WI38 (cell line): ENCODE measurements around the gene CBX2.

Experiments used
- H3K4me3 ChIP-seq: 2 replicates; pipeline ENCODE4 v1.5.1; 2011; ENCODE audit warnings: low read depth, mild to moderate bottlenecking, control low read depth, low read length
- TF ChIP-seq, protein P1 (sequence below): IDR thresholded peaks from 2 replicates; pipeline ENCODE4 v1.5.1; 2012; ENCODE audit warnings: low read depth, mild to moderate bottlenecking, control low read depth, low read length

CBX2 gene

DNA sequence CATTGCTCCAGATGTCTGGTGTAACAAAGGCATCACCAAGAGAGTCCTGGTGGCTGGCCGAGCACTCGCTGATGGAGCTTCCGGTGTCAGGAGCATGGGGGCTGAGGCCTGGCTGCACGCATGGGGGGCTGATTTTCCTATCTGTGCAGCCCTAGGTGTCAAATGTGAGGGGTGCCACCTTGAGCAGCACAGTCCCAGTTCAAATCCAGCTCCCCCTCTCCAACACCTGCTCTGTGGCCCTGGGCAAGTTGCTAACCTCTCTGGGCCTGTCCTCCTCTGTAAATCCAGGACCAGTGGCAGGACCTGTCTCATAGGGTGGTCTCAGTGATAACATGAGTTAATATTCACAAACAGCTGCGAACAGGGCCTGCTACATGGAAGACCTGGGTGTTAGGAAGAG is 34.3 kb upstream of the CBX2 start:
- TF ChIP-seq, protein P1, sequence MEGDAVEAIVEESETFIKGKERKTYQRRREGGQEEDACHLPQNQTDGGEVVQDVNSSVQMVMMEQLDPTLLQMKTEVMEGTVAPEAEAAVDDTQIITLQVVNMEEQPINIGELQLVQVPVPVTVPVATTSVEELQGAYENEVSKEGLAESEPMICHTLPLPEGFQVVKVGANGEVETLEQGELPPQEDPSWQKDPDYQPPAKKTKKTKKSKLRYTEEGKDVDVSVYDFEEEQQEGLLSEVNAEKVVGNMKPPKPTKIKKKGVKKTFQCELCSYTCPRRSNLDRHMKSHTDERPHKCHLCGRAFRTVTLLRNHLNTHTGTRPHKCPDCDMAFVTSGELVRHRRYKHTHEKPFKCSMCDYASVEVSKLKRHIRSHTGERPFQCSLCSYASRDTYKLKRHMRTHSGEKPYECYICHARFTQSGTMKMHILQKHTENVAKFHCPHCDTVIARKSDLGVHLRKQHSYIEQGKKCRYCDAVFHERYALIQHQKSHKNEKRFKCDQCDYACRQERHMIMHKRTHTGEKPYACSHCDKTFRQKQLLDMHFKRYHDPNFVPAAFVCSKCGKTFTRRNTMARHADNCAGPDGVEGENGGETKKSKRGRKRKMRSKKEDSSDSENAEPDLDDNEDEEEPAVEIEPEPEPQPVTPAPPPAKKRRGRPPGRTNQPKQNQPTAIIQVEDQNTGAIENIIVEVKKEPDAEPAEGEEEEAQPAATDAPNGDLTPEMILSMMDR = no peak
- H3K4me3 ChIP-seq = no peak overlapping the region

DNA sequence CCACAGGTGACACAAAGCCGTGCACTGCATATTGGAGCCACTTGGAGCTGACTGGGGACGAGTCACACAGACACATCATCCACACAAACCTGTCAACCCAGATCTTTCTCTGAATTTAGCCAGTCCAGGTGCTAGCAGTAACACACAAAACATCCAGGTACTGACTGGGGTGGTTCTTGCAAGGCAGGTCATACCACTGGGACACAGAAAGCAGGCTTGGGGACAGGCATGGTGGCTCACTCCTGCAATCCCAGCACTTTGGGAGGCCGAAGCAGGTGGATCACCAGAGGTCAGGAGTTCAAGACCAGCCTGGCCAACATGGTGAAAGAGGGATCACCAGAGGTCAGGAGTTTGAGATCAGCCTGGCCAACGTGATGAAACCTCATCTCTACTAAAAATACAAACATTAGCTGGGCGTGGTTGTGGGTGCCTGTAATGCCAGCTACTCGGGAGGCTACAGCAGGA is 32.3 kb upstream of the CBX2 start:
- H3K4me3 ChIP-seq = no peak overlapping the region

GRCh38 chr17:79746889-79747507 is 30.9 kb upstream of the CBX2 start:
- H3K4me3 ChIP-seq = no peak overlapping the region
- TF ChIP-seq, protein P1 = no peak

More for the DNA sequence above, 32.3 kb upstream of the CBX2 start:
- TF ChIP-seq, protein P1 = no peak

- H3K4me3 ChIP-seq = no peak overlapping the region
- TF ChIP-seq, protein P1 = no peak
Observed at GRCh38 chr17:79747508-79748294, 30.2 kb upstream of the CBX2 start.

DNA sequence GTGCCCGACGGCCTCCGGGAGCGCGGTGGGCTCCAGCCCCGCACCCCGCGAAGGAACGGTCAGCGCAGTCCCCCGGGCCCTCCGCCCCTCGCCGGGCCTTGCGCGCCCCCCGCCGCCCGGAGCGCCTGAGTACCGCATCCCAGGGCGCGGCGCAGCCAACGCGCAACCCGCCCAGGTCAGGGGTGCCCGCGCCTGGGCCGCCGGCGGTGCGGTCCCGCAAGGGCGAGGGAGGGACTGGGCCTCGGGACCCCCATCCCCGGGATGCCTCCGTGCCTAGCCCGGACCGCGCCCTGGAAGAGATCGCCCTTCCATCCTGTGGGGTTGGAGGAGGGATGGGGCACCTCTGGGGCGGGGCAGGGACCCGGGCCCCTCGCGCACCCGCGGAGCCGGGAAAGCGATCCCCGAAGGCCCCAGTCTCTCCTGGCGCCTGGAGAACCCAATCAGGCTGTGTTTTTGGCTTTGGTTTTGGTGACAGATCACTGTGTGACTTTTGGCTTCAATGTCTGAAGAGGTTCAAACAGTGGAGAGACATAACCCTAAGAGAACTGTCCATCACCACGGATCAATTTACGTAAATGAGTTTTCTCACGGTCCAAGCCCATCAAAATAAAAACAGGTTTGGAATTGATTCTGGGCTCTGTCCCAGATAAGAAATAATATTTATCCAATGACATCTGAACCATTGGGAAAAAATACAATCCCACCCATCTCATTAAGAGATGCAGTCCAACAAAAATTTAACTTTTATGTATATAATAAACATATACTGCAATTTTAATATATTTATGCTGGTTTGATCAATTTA is 29.5 kb upstream of the CBX2 start:
- TF ChIP-seq, protein P1 = no peak
- H3K4me3 ChIP-seq = no peak overlapping the region

DNA sequence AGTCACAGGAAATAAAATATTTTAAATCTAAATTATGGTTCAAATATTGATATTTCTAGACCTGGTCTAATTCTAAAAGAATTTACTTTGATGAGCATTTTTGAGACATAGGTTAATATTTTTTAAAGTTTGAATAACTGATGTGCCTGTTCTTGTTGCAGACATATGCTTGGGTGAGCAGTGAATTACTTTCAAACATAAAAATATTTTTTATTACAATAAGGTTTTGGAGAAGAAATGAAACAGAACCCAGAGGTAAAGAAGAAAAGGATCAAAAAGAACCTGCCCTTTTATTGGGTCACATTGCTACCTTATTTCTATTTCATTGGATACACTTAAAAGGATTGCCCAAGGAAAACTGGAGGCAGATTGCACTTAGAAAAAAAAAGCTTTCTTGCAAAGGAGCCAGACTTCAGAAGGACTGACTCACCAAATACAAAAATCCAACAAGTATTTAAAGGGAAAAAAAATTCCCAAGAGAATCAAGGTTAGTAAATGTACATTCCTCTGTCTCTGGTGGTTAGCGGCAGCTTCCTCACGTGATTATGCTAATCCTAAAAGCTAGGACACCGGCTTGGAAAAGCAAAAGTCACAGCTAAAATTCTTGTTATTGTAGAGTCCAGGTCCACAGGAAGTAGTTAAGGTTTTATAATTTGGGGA is 28.7 kb upstream of the CBX2 start:
- H3K4me3 ChIP-seq = no peak overlapping the region
- TF ChIP-seq, protein P1 = no peak
